ENCODE measurements around the gene OR6J1.

Gene OR6J1

GRCh38 chr14:22630486-22630885 lies 13.7 kb downstream of the OR6J1 start:
- no peak overlapping the region for H3K9ac ChIP-seq (ENCODE audit: low read length)
- H3K4me1 ChIP-seq (ENCODE audit: low read length), result no peaks in the 10 kb centered on the region
- no peaks in the 10 kb centered on the region for H3K9me3 ChIP-seq (ENCODE audit: insufficient read depth, low read length)
- H3K4me3 ChIP-seq (ENCODE audit: low read length), result no peak overlapping the region
- no peaks in the 10 kb centered on the region for H3K36me3 ChIP-seq (replicated peaks; ENCODE audit: low read depth, low read length)
- no peaks in the 10 kb centered on the region for H4K20me1 ChIP-seq (ENCODE audit: insufficient read depth, low read length)
- no peak overlapping the region for H3K27ac ChIP-seq (ENCODE audit: low read length)
- no peaks in the 10 kb centered on the region for H3K79me2 ChIP-seq (ENCODE audit: low read length)
- TF ChIP-seq EZH2phosphoT487 (IDR thresholded peaks at IDR 0.05; ENCODE audit: low read depth) (no peak), CTCF (IDR thresholded peaks at IDR 0.05; ENCODE audit: low read depth, low read length) (no peak)
- H3K27me3 ChIP-seq (ENCODE audit: low read depth, low read length), result peaks cover 21% of the 10 kb centered on the region
- no peak overlapping the region for H2AFZ ChIP-seq (ENCODE audit: low read depth, low read length)
- no peak overlapping the region for H3K4me2 ChIP-seq (ENCODE audit: low read length)

- no peaks in the 10 kb centered on the region for H3K36me3 ChIP-seq (replicated peaks; ENCODE audit: low read depth, low read length)
- no peak overlapping the region for H3K4me2 ChIP-seq (ENCODE audit: low read length)
- no peak for TF ChIP-seq EZH2phosphoT487 (IDR thresholded peaks at IDR 0.05; ENCODE audit: low read depth)
- no peak for TF ChIP-seq CTCF (IDR thresholded peaks at IDR 0.05; ENCODE audit: low read depth, low read length)
- no peak overlapping the region for H2AFZ ChIP-seq (ENCODE audit: low read depth, low read length)
- no peaks in the 10 kb centered on the region for H4K20me1 ChIP-seq (ENCODE audit: insufficient read depth, low read length)
- no peaks in the 10 kb centered on the region for H3K4me1 ChIP-seq (ENCODE audit: low read length)
- H3K9me3 ChIP-seq (ENCODE audit: insufficient read depth, low read length), result no peaks in the 10 kb centered on the region
- H3K27me3 ChIP-seq (ENCODE audit: low read depth, low read length), result peaks cover 21% of the 10 kb centered on the region
- H3K79me2 ChIP-seq (ENCODE audit: low read length), result no peaks in the 10 kb centered on the region
- H3K4me3 ChIP-seq (ENCODE audit: low read length), result no peak overlapping the region
- no peak overlapping the region for H3K27ac ChIP-seq (ENCODE audit: low read length)
- H3K9ac ChIP-seq (ENCODE audit: low read length), result no peak overlapping the region
Observed at GRCh38 chr14:22630066-22630465, 14.1 kb downstream of the OR6J1 start.

GRCh38 chr14:22629361-22629760 lies 14.8 kb downstream of the OR6J1 start:
- Histone ChIP-seq H3K27me3 (ENCODE audit: low read depth, low read length) (peaks cover 21% of the 10 kb centered on the region), H3K9ac (ENCODE audit: low read length) (no peak overlapping the region), H3K4me1 (ENCODE audit: low read length) (no peaks in the 10 kb centered on the region), H3K9me3 (ENCODE audit: insufficient read depth, low read length) (no peaks in the 10 kb centered on the region), H3K36me3 (replicated peaks; ENCODE audit: low read depth, low read length) (no peaks in the 10 kb centered on the region), H3K27ac (ENCODE audit: low read length) (no peak overlapping the region), H4K20me1 (ENCODE audit: insufficient read depth, low read length) (no peaks in the 10 kb centered on the region), H3K4me3 (ENCODE audit: low read length) (no peak overlapping the region), H2AFZ (ENCODE audit: low read depth, low read length) (no peak overlapping the region), H3K79me2 (ENCODE audit: low read length) (no peaks in the 10 kb centered on the region), H3K4me2 (ENCODE audit: low read length) (no peak overlapping the region)
- TF ChIP-seq CTCF (IDR thresholded peaks at IDR 0.05; ENCODE audit: low read depth, low read length) (no peak), EZH2phosphoT487 (IDR thresholded peaks at IDR 0.05; ENCODE audit: low read depth) (no peak)

GRCh38 chr14:22627506-22628263 lies 16.5 kb downstream of the OR6J1 start:
- no peak overlapping the region for H3K9ac ChIP-seq (ENCODE audit: low read length)
- no peaks in the 10 kb centered on the region for H4K20me1 ChIP-seq (ENCODE audit: insufficient read depth, low read length)
- TF ChIP-seq CTCF (IDR thresholded peaks at IDR 0.05; ENCODE audit: low read depth, low read length), result no peak
- no peak for TF ChIP-seq EZH2phosphoT487 (IDR thresholded peaks at IDR 0.05; ENCODE audit: low read depth)
- peaks cover 21% of the 10 kb centered on the region for H3K27me3 ChIP-seq (ENCODE audit: low read depth, low read length)
- H3K36me3 ChIP-seq (replicated peaks; ENCODE audit: low read depth, low read length), result no peaks in the 10 kb centered on the region
- H3K4me3 ChIP-seq (ENCODE audit: low read length), result no peak overlapping the region
- no peaks in the 10 kb centered on the region for H3K9me3 ChIP-seq (ENCODE audit: insufficient read depth, low read length)
- no peaks in the 10 kb centered on the region for H3K4me1 ChIP-seq (ENCODE audit: low read length)
- no peak overlapping the region for H3K27ac ChIP-seq (ENCODE audit: low read length)
- H3K79me2 ChIP-seq (ENCODE audit: low read length), result no peaks in the 10 kb centered on the region
- no peak overlapping the region for H3K4me2 ChIP-seq (ENCODE audit: low read length)
- no peak overlapping the region for H2AFZ ChIP-seq (ENCODE audit: low read depth, low read length)

Data from OCI-LY3 (cell line).